Stimulated activated CD4-positive, alpha-beta T cell treated with anti-CD3 and anti-CD28 coated beads, Interleukin-1b, Interleukin-23, amount 100 ng/mL, for 4 hours (primary cell): ENCODE data around the gene SAMD10.

Source experiments
- DNase-seq, 2 donors: peaks; one replicate each; pipeline ENCODE4 v3.0.0-alpha.2; 2020; ENCODE audit warnings: low read depth in 2 of 2

The SAMD10 gene

GRCh38 chr20:63956664-63957003 is 22.8 kb downstream of the SAMD10 start:
- DNase-seq = no peak

GRCh38 chr20:63955827-63956663 is 23.4 kb downstream of the SAMD10 start, which contains the start of gene UCKL1:
TSS of gene UCKL1 (minus strand) at chr20:63956416. CDS start at chr20:63956372, 44 bp downstream.
- peak; percentile 85 to 86 for DNase-seq

GRCh38 chr20:63955281-63955826 is 24.1 kb downstream of the SAMD10 start:
- no peak for DNase-seq

GRCh38 chr20:63953764-63954429 is 25.5 kb downstream of the SAMD10 start:
- DNase-seq = no peak

GRCh38 chr20:63952769-63953168 is 26.7 kb downstream of the SAMD10 start:
- DNase-seq = no peak

GRCh38 chr20:63952210-63952535 is 27.3 kb downstream of the SAMD10 start:
- DNase-seq = no peak

GRCh38 chr20:63951398-63952209 is 27.8 kb downstream of the SAMD10 start:
- DNase-seq = no peak

GRCh38 chr20:63950701-63951397 is 28.6 kb downstream of the SAMD10 start:
- no peak for DNase-seq

- DNase-seq = no peak
Observed at GRCh38 chr20:63947638-63948456, 31.6 kb downstream of the SAMD10 start.

GRCh38 chr20:63946986-63947637 is 32.3 kb downstream of the SAMD10 start:
- DNase-seq = no peak

- DNase-seq = no peak
Observed at GRCh38 chr20:63945921-63946920, 33.2 kb downstream of the SAMD10 start.

- DNase-seq = no peak
Observed at GRCh38 chr20:63945031-63945658, 34.3 kb downstream of the SAMD10 start.

GRCh38 chr20:63944078-63944941 is 35.1 kb downstream of the SAMD10 start:
- no peak for DNase-seq

- no peak for DNase-seq
Observed at GRCh38 chr20:63943808-63944077, 35.7 kb downstream of the SAMD10 start.

GRCh38 chr20:63942969-63943807 is 36.3 kb downstream of the SAMD10 start:
- no peak for DNase-seq

GRCh38 chr20:63942250-63942951 is 37.0 kb downstream of the SAMD10 start:
- DNase-seq = no peak
